ENCODE results near the gene RPL23. TPM values are rescaled to one million over a fixed set of nuclear protein-coding genes. Genes with fewer than 3 reads are reported as not detected.

RPL23 gene
- total and polyA plus RNA-seq, 9 of the 15 experiments (the other 6 are each of a cell fraction or from before 2014, with no cell fraction given) = 1,745 to 3,667 (median 3,096) TPM

DNA sequence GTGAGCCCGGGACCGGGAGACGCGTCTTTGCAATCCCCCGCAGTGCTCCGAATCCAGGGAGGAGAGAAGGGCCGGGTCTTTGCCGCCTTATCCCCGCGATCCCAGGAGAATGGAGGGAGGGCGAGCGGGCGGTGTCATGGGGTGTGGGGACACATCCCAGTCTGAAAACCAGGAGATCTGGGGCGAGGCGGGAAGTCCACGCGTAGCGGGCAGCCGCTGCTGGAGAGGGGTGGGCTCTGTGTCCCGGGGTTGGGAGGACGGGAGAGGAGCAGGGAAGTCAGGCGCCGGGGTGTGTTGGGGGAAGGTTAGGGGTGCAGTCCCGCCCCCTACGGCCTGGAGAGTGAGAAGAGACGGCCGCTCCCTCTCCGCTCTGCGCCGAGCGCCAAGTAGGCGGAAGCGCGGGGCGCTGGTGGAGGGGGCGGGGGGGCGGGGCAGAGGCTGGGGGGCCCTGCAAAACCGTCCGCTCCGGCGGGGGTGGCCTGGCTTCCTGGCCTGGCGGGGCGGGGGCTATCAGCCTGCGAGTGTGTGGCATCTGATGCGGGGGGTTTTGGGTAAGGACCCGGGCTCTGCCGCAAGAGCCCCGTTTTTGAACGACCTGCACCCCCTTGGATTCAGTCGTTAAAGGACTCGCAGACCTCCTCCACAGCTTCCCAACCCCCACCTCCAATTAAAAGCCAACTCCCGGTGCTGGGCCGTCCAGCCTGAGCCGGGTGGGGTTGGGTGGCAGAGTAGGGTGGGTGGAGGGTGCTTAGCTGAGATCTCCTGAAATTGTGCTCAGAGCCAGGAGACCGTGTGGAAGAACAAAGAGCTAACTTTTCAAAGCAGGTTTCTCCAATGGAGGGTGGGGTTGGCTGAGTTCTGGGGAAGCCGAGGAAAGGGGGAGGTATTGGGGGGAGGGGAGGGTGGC, 17.0 kb upstream of the RPL23 start (continued):
- TF ChIP-seq ZNF124 (CRISPR knock-in tag; IDR thresholded peaks at IDR 0.05) = no peak
- no peak for TF ChIP-seq SIRT6 (IDR thresholded peaks at IDR 0.05; ENCODE audit: low read depth, low read length)
- peak; percentile 34 to 41; a peak in 3 of 4 replicates for TF ChIP-seq MNT (conservative IDR thresholded peaks at IDR 0.05)
- TF ChIP-seq, protein P1, sequence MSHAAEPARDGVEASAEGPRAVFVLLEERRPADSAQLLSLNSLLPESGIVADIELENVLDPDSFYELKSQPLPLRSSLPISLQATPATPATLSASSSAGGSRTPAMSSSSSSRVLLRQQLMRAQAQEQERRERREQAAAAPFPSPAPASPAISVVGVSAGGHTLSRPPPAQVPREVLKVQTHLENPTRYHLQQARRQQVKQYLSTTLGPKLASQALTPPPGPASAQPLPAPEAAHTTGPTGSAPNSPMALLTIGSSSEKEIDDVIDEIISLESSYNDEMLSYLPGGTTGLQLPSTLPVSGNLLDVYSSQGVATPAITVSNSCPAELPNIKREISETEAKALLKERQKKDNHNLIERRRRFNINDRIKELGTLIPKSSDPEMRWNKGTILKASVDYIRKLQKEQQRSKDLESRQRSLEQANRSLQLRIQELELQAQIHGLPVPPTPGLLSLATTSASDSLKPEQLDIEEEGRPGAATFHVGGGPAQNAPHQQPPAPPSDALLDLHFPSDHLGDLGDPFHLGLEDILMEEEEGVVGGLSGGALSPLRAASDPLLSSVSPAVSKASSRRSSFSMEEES (CRISPR knock-in tag; IDR thresholded peaks at IDR 0.05) = no peak
- TF ChIP-seq ZBTB26 (CRISPR knock-in tag; IDR thresholded peaks at IDR 0.05) = no peak
- TF ChIP-seq PRPF4 (IDR thresholded peaks at IDR 0.05; ENCODE audit: insufficient read depth, low read depth, low read length, poor library complexity, severe bottlenecking) = no peak
- peak; percentile 12 for TF ChIP-seq NEUROD1 (IDR thresholded peaks at IDR 0.05; ENCODE audit: borderline replicate concordance, low read depth, low read length, partially characterized antibody)
- TF ChIP-seq ATF2 (CRISPR knock-in tag; IDR thresholded peaks at IDR 0.05) = no peak
- no peak for TF ChIP-seq SNAPC5 (CRISPR knock-in tag; IDR thresholded peaks at IDR 0.05)
- TF ChIP-seq, protein P2, sequence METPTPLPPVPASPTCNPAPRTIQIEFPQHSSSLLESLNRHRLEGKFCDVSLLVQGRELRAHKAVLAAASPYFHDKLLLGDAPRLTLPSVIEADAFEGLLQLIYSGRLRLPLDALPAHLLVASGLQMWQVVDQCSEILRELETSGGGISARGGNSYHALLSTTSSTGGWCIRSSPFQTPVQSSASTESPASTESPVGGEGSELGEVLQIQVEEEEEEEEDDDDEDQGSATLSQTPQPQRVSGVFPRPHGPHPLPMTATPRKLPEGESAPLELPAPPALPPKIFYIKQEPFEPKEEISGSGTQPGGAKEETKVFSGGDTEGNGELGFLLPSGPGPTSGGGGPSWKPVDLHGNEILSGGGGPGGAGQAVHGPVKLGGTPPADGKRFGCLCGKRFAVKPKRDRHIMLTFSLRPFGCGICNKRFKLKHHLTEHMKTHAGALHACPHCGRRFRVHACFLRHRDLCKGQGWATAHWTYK (CRISPR knock-in tag; IDR thresholded peaks at IDR 0.05) = no peak
- no peak for TF ChIP-seq GTF2A2 (tag; IDR thresholded peaks at IDR 0.05)
- no peak for TF ChIP-seq ZNF165 (CRISPR knock-in tag; IDR thresholded peaks at IDR 0.05; ENCODE audit: borderline replicate concordance)
- TF ChIP-seq BRF1 (IDR thresholded peaks at IDR 0.05; ENCODE audit: borderline replicate concordance, extremely low read depth, insufficient read length) = no peak
- TF ChIP-seq ZNF695 (CRISPR knock-in tag; IDR thresholded peaks at IDR 0.05) = no peak
- TF ChIP-seq MIER1 (IDR thresholded peaks at IDR 0.05; ENCODE audit: low read depth) = peak; percentile 27; the same call in 1 of the 2 replicates
- no peak for TF ChIP-seq ELK1 (CRISPR knock-in tag; IDR thresholded peaks at IDR 0.05)
- TF ChIP-seq HDAC6 (IDR thresholded peaks at IDR 0.05; ENCODE audit: low read depth, low read length) = no peak
